Hepatocyte (in vitro differentiated cells): Measurements from ENCODE around the gene SFMBT2. TPM values are rescaled to one million over a fixed set of nuclear protein-coding genes. Genes with fewer than 3 reads are reported as not detected.

Experiments used
- DNase-seq: peaks from one replicate; pipeline ENCODE4 v3.0.0-alpha.2; 2016; ENCODE audit warnings: low spot score
- H2AFZ ChIP-seq: fragments of 200-600 bp; sonication (generic); 2 replicates; pipeline ENCODE4 v1.6.0; 2016; ENCODE audit warnings: antibody characterized with exemption, mild to moderate bottlenecking
- H3K27ac ChIP-seq: fragments of 200-600 bp; sonication (generic); 2 replicates; pipeline ENCODE4 v1.5.1; 2016; ENCODE audit warnings: mild to moderate bottlenecking
- H3K27me3 ChIP-seq: fragments of 200-600 bp; sonication (generic); 2 replicates; pipeline ENCODE4 v1.6.1; 2016
- H3K36me3 ChIP-seq: fragments of 200-600 bp; sonication (generic); replicated peaks from 2 replicates; pipeline ENCODE4 v1.5.1; 2016; ENCODE audit warnings: low read depth; ENCODE audit not compliant: insufficient read depth
- H3K4me1 ChIP-seq: fragments of 200-600 bp; sonication (generic); 2 replicates; pipeline ENCODE4 v1.5.1; 2016; ENCODE audit warnings: mild to moderate bottlenecking, moderate library complexity; ENCODE audit not compliant: insufficient read depth
- H3K4me2 ChIP-seq: fragments of 200-600 bp; sonication (generic); 2 replicates; pipeline ENCODE4 v1.6.0; 2016
- H3K4me3 ChIP-seq: fragments of 200-600 bp; sonication (generic); 2 replicates; pipeline ENCODE4 v1.5.1; 2016; ENCODE audit warnings: mild to moderate bottlenecking
- H3K79me2 ChIP-seq: fragments of 200-600 bp; sonication (generic); 2 replicates; pipeline ENCODE4 v1.6.0; 2017; ENCODE audit warnings: mild to moderate bottlenecking
- H3K9me2 ChIP-seq: fragments of 200-600 bp; sonication (generic); replicated peaks from 2 replicates; pipeline ENCODE4 v1.6.0; 2017; ENCODE audit warnings: mild to moderate bottlenecking; ENCODE audit not compliant: insufficient read depth
- H3K9me3 ChIP-seq: fragments of 200-600 bp; sonication (generic); 2 replicates; pipeline ENCODE4 v1.5.1; 2016; ENCODE audit warnings: low read depth, mild to moderate bottlenecking
- H4K20me1 ChIP-seq: fragments of 200-600 bp; sonication (generic); 2 replicates; pipeline ENCODE4 v1.6.0; 2016; ENCODE audit warnings: mild to moderate bottlenecking; ENCODE audit not compliant: insufficient read depth, poor library complexity, severe bottlenecking
- EZH2 ChIP-seq: fragments of 200-600 bp; sonication (generic); IDR thresholded peaks from 2 replicates; pipeline ENCODE4 v1.6.1; 2016; ENCODE audit warnings: antibody characterized with exemption, mild to moderate bottlenecking, borderline replicate concordance
- EZH2phosphoT487 ChIP-seq: fragments of 200-600 bp; sonication (generic); IDR thresholded peaks from one replicate; pipeline ENCODE4 v1.6.1; 2018; ENCODE audit warnings: antibody characterized with exemption, mild to moderate bottlenecking, low read depth, moderate library complexity; ENCODE audit not compliant: unreplicated experiment, severe bottlenecking
- WGBS: methylation state at CpG from one replicate; pipeline ENCODE4 v1.1.6; 2016; ENCODE audit warnings: low lambda C conversion rate; ENCODE audit errors: missing lambda C conversion rate; 5-methylcytosine and 5-hydroxymethylcytosine counted together
- polyA plus RNA-seq: library from polyadenylated mRNA; unstranded; fragments of >200 nt; fragmentation: Nextera tagmentation; extraction: Ambion mirVana; gene quantifications from 2 replicates; pipeline ENCODE4 v1.2.1, GENCODE V29; 2016
- total RNA-seq: library from RNA; depleted of rRNA; stranded (reverse); fragments of >200 nt; gene quantifications from 2 replicates; pipeline ENCODE4 v1.2.3, GENCODE V29; 2014
- TF ChIP-seq, protein P1 (sequence below): fragments of 200-600 bp; sonication (generic); IDR thresholded peaks from 2 replicates; pipeline ENCODE4 v1.5.1; 2016; ENCODE audit warnings: antibody characterized with exemption, mild to moderate bottlenecking; ENCODE audit not compliant: poor library complexity

The SFMBT2 gene
- total and polyA plus RNA-seq, 2 experiments from 2014 or later = 1.1 to 3.8 TPM

DNA sequence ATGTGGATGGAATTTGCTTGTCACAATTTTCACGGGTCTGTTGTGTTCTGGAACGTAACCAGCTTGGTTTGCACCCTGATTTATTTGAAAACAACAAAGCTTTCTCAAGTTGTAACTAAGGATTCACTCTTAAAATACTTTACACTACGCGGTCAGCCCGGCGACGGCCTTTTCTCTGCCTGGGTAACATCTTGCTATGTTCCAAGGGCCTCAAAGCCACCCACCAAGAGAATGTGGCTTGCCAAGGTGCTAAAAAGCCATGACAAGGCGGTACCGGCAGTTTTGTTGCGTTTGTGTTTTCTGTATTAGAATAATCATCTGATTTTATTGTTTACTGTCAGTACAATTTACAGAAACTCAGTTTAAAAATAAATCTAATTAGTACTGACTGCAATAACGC, 220.9 kb downstream of the SFMBT2 start:
- TF ChIP-seq, protein P1, sequence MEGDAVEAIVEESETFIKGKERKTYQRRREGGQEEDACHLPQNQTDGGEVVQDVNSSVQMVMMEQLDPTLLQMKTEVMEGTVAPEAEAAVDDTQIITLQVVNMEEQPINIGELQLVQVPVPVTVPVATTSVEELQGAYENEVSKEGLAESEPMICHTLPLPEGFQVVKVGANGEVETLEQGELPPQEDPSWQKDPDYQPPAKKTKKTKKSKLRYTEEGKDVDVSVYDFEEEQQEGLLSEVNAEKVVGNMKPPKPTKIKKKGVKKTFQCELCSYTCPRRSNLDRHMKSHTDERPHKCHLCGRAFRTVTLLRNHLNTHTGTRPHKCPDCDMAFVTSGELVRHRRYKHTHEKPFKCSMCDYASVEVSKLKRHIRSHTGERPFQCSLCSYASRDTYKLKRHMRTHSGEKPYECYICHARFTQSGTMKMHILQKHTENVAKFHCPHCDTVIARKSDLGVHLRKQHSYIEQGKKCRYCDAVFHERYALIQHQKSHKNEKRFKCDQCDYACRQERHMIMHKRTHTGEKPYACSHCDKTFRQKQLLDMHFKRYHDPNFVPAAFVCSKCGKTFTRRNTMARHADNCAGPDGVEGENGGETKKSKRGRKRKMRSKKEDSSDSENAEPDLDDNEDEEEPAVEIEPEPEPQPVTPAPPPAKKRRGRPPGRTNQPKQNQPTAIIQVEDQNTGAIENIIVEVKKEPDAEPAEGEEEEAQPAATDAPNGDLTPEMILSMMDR = no peak
- TF ChIP-seq EZH2phosphoT487 (no peak), EZH2 (no peak)
- no peak overlapping the region for H3K4me3 ChIP-seq
- no peaks in the 10 kb centered on the region for H3K9me3 ChIP-seq
- H3K36me3 ChIP-seq = no peaks in the 10 kb centered on the region
- H4K20me1 ChIP-seq = no peaks in the 10 kb centered on the region
- no peaks in the 10 kb centered on the region for H3K27me3 ChIP-seq
- H3K4me1 ChIP-seq = peaks cover 4% of the 10 kb centered on the region
- DNase-seq = no peak
- WGBS = 80% methylated on average over 11 of the region's 11 CpGs
- H3K4me2 ChIP-seq = no peak overlapping the region
- H3K27ac ChIP-seq = no peak overlapping the region
- no peak overlapping the region for H2AFZ ChIP-seq
- no peaks in the 10 kb centered on the region for H3K9me2 ChIP-seq
- H3K79me2 ChIP-seq = no peaks in the 10 kb centered on the region

DNA sequence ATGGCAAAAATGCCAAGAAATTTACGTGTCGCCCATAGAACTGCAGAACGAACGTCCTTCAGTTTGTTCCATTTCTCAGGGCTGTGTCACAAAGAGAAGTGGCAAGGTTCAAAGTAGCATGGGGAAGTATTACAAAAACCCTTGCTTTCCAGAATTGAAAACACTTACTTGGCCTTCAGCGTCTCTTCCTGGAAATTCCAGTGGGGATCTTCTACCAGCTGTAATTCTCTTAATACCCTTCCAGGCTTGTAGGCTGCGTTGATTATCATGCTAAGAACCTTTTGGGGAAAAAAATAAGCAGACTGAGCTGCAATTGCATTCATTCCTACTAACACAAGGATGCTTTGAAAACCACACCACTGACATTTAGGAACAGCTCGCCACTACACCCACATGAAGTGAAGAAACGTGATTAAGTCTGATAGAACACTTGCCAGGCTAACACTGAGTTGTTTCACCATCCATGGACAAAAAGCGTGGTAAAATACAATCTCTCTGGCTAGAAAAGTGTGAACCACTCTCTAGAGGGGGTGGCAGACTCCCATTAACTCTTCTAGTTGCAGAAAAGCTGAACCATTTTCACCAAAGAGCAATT, 222.3 kb downstream of the SFMBT2 start:
- no peaks in the 10 kb centered on the region for H3K9me3 ChIP-seq
- no peak overlapping the region for H3K27ac ChIP-seq
- TF ChIP-seq, protein P1 = no peak
- TF ChIP-seq EZH2phosphoT487 (no peak), EZH2 (no peak)
- DNase-seq = no peak
- no peaks in the 10 kb centered on the region for H3K79me2 ChIP-seq
- H3K4me2 ChIP-seq = no peak overlapping the region
- no peaks in the 10 kb centered on the region for H3K9me2 ChIP-seq
- no peaks in the 10 kb centered on the region for H4K20me1 ChIP-seq
- H3K4me3 ChIP-seq = no peak overlapping the region
- H2AFZ ChIP-seq = no peak overlapping the region
- no peaks in the 10 kb centered on the region for H3K36me3 ChIP-seq
- 91% methylated on average over 9 of the region's 9 CpGs for WGBS
- no peaks in the 10 kb centered on the region for H3K27me3 ChIP-seq
- peaks cover 4% of the 10 kb centered on the region for H3K4me1 ChIP-seq

DNA sequence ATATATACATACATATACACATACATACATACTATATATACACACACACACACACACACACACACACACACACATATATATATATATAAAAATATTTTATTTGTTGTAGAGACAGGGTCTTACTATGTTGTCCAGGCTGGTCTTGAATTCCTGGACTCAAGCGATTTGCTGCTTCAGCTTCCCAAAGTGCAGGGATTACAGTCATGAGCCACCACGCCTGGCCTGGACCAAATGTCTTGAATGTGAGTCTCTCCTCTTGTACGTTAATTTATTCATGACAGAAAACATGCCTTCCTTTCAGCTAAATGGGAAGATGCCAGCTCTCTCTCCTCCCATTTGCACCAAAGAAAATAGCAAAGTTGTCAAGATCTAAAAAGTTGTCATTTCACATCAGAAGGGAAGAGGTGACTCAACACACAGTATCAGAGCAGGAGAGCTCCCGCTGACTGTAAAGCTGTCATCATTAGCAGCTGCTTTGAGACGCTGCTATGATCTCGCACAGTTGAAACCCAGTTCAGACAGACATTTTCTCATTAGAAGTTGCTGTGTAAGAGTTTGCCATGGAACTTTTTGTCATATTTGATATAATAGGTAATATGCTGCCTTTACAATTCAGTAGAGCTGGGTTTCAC, 224.3 kb downstream of the SFMBT2 start:
- DNase-seq = no peak
- Histone ChIP-seq H3K4me3 (no peak overlapping the region), H3K9me3 (no peaks in the 10 kb centered on the region), H2AFZ (no peak overlapping the region), H4K20me1 (no peaks in the 10 kb centered on the region), H3K4me2 (no peak overlapping the region), H3K4me1 (peaks cover 4% of the 10 kb centered on the region), H3K27me3 (no peaks in the 10 kb centered on the region), H3K9me2 (no peaks in the 10 kb centered on the region), H3K27ac (no peak overlapping the region), H3K36me3 (no peaks in the 10 kb centered on the region), H3K79me2 (no peaks in the 10 kb centered on the region)
- 75% methylated on average over 6 of the region's 6 CpGs for WGBS
- TF ChIP-seq, protein P1 = no peak
- TF ChIP-seq EZH2phosphoT487 (no peak), EZH2 (no peak)
